GM18861 (cell line): Measurements from ENCODE around the gene KCNMB2.
A peak's percentile ranks its signal among the peaks of the same experiment; 100 is the strongest.

ENCODE experiments used
- ATAC-seq: cut with Tn5 transposase; IDR thresholded peaks from one replicate; pipeline ENCODE4 v1.9.1; 2021; ENCODE audit not compliant: unreplicated experiment

Gene KCNMB2

GRCh38 chr3:178748874-178749273 lies 212.6 kb downstream of the KCNMB2 start:
- no peak for ATAC-seq

GRCh38 chr3:178749471-178749870 lies 213.2 kb downstream of the KCNMB2 start:
- ATAC-seq: no peak

- ATAC-seq: no peak
These were observed 214.5 kb downstream of the KCNMB2 start for GRCh38 chr3:178750639-178751300.

GRCh38 chr3:178752843-178753242 lies 216.6 kb downstream of the KCNMB2 start:
- no peak for ATAC-seq

- no peak for ATAC-seq
These were observed 218.7 kb downstream of the KCNMB2 start for GRCh38 chr3:178754852-178755510.

- ATAC-seq: no peak
These were observed 224.8 kb downstream of the KCNMB2 start for GRCh38 chr3:178761024-178761423.

- ATAC-seq: no peak
These were observed 225.2 kb downstream of the KCNMB2 start for GRCh38 chr3:178761461-178761860.

- no peak for ATAC-seq
These were observed 226.1 kb downstream of the KCNMB2 start for GRCh38 chr3:178762385-178762784.

GRCh38 chr3:178765472-178765871 lies 229.2 kb downstream of the KCNMB2 start:
- ATAC-seq: no peak

GRCh38 chr3:178767581-178767980 lies 231.3 kb downstream of the KCNMB2 start:
- no peak for ATAC-seq

GRCh38 chr3:178768072-178768864 lies 232.0 kb downstream of the KCNMB2 start:
- peak; percentile 54 for ATAC-seq

GRCh38 chr3:178771511-178771910 lies 235.3 kb downstream of the KCNMB2 start:
- ATAC-seq: no peak

- no peak for ATAC-seq
These were observed 236.5 kb downstream of the KCNMB2 start for GRCh38 chr3:178772746-178773145.

- ATAC-seq: no peak
These were observed 237.1 kb downstream of the KCNMB2 start for GRCh38 chr3:178773358-178773757.

- peak; percentile 69 for ATAC-seq
These were observed 241.6 kb downstream of the KCNMB2 start for GRCh38 chr3:178777718-178778411.

GRCh38 chr3:178778589-178778988 lies 242.4 kb downstream of the KCNMB2 start:
- ATAC-seq: no peak

- ATAC-seq: no peak
These were observed 249.7 kb downstream of the KCNMB2 start for GRCh38 chr3:178785961-178786360.

GRCh38 chr3:178787960-178788359 lies 251.7 kb downstream of the KCNMB2 start:
- ATAC-seq: no peak

- ATAC-seq: no peak
These were observed 258.5 kb downstream of the KCNMB2 start for GRCh38 chr3:178794711-178795110.

GRCh38 chr3:178795349-178795748 lies 259.1 kb downstream of the KCNMB2 start:
- no peak for ATAC-seq

GRCh38 chr3:178802259-178802658 lies 266.0 kb downstream of the KCNMB2 start:
- no peak for ATAC-seq
